CD14-positive monocyte (primary cell): Measurements from ENCODE around the gene IGSF9B. TPM values are rescaled to one million over a fixed set of nuclear protein-coding genes. Genes with fewer than 3 reads are reported as not detected.

ENCODE experiments used
- DNase-seq, 3 donors: peaks; one replicate each; pipeline ENCODE4 v3.0.0-alpha.2; 2011 to 2022
- H2AFZ ChIP-seq: 2 replicates; pipeline ENCODE4 v1.6.0; 2012; ENCODE audit warnings: mild to moderate bottlenecking, low read depth, low read length, inconsistent platforms; ENCODE audit not compliant: insufficient read depth, poor library complexity, severe bottlenecking
- H3K27ac ChIP-seq, 2 donors: 1 replicate in 1 of 2; 2 replicates in 1 of 2; pipeline ENCODE4 v1.5.1; 2012 to 2013; ENCODE audit warnings: low read length in 2 of 2, control low read depth in 1 of 2, inconsistent platforms in 1 of 2, low read depth in 1 of 2, mild to moderate bottlenecking in 1 of 2
- H3K27me3 ChIP-seq, 2 donors: one replicate each; pipeline versions ENCODE4 v1.6.0 to v1.6.1; 2011 to 2013; ENCODE audit warnings: low read length in 2 of 2; ENCODE audit not compliant: control insufficient read depth in 2 of 2, insufficient read depth in 2 of 2
- H3K36me3 ChIP-seq, 2 donors: replicated peaks in 1 of 2; 1 replicate in 1 of 2; 2 replicates in 1 of 2; pipeline versions ENCODE4 v1.5.1 to v1.6.1; 2012 to 2013; ENCODE audit warnings: low read length in 2 of 2, control low read depth in 1 of 2, inconsistent platforms in 1 of 2, mild to moderate bottlenecking in 1 of 2; ENCODE audit not compliant: insufficient read depth in 2 of 2, control insufficient read depth in 1 of 2
- H3K4me1 ChIP-seq, 2 donors: 1 replicate in 1 of 2; 2 replicates in 1 of 2; pipeline versions ENCODE4 v1.5.1 to v1.6.1; 2012 to 2013; ENCODE audit warnings: low read length in 2 of 2, control low read depth in 1 of 2, inconsistent platforms in 1 of 2, mild to moderate bottlenecking in 1 of 2, moderate library complexity in 1 of 2; ENCODE audit not compliant: insufficient read depth in 2 of 2, control insufficient read depth in 1 of 2
- H3K4me2 ChIP-seq: replicated peaks from 2 replicates; pipeline ENCODE3; 2012; ENCODE audit warnings: low read length, moderate library complexity, mild to moderate bottlenecking; ENCODE audit not compliant: poor library complexity, severe bottlenecking; ENCODE audit errors: extremely low read depth
- H3K4me3 ChIP-seq, 3 experiments: fragments of 200-600 bp in 1 of 3; sonication (generic) in 1 of 3; replicated peaks in 1 of 3; 1 replicate in 2 of 3; 2 replicates in 1 of 3; pipeline ENCODE4 v1.5.1; 2011 to 2013; ENCODE audit warnings: low read length in 3 of 3, mild to moderate bottlenecking in 3 of 3, control low read depth in 2 of 3, low read depth in 2 of 3, inconsistent platforms in 1 of 3, moderate library complexity in 1 of 3
- H3K79me2 ChIP-seq: 2 replicates; pipeline ENCODE4 v1.6.0; 2012; ENCODE audit warnings: mild to moderate bottlenecking, control low read depth, inconsistent platforms, low read length, moderate library complexity; ENCODE audit not compliant: insufficient read depth
- H3K9ac ChIP-seq: 2 replicates; pipeline ENCODE4 v1.6.0; 2017; ENCODE audit warnings: low read length, mild to moderate bottlenecking; ENCODE audit not compliant: insufficient read depth, poor library complexity, severe bottlenecking
- H3K9me3 ChIP-seq, 2 donors: replicated peaks in 1 of 2; 1 replicate in 1 of 2; 2 replicates in 1 of 2; pipeline versions ENCODE4 v1.5.1 to v1.6.1; 2012 to 2013; ENCODE audit warnings: low read length in 2 of 2, control low read depth in 1 of 2; ENCODE audit not compliant: control insufficient read depth in 1 of 2, insufficient read depth in 1 of 2
- H4K20me1 ChIP-seq: 2 replicates; pipeline ENCODE4 v1.6.0; 2012; ENCODE audit warnings: mild to moderate bottlenecking, low read length, control low read depth, moderate library complexity; ENCODE audit not compliant: insufficient read depth
- H3K27ac Mint-ChIP-seq, 7 donors: one replicate each; pipeline ENCODE4 v1.8.0; 2020; ENCODE audit warnings: mild to moderate bottlenecking in 7 of 7, mixed read lengths in 7 of 7, moderate library complexity in 6 of 7, inconsistent platforms in 2 of 7
- H3K27me3 Mint-ChIP-seq, 3 donors: one replicate each; pipeline ENCODE4 v1.8.0; 2021 to 2022; ENCODE audit warnings: low read depth in 3 of 3, mild to moderate bottlenecking in 3 of 3, mixed read lengths in 3 of 3, moderate library complexity in 3 of 3, inconsistent platforms in 1 of 3
- H3K36me3 Mint-ChIP-seq, 2 donors: one replicate each; pipeline ENCODE4 v1.8.0; 2020; ENCODE audit warnings: mixed read lengths in 2 of 2, inconsistent platforms in 1 of 2, mild to moderate bottlenecking in 1 of 2
- H3K4me1 Mint-ChIP-seq: one replicate; pipeline ENCODE4 v1.8.0; 2020; ENCODE audit warnings: mild to moderate bottlenecking, mixed read lengths
- H3K4me3 Mint-ChIP-seq, 2 donors: one replicate each; pipeline ENCODE4 v1.8.0; 2020; ENCODE audit warnings: mild to moderate bottlenecking in 2 of 2, mixed read lengths in 2 of 2, moderate library complexity in 1 of 2
- H3K9me3 Mint-ChIP-seq, 7 donors: one replicate each; pipeline ENCODE4 v1.8.0; 2020 to 2022; ENCODE audit warnings: mixed read lengths in 7 of 7, mild to moderate bottlenecking in 6 of 7, moderate library complexity in 6 of 7, inconsistent platforms in 2 of 7
- WGBS: methylation state at CpG from one replicate; pipeline ENCODE4 v1.1.5; 2013; ENCODE audit warnings: missing lambda C conversion rate; ENCODE audit not compliant: insufficient coverage; 5-methylcytosine and 5-hydroxymethylcytosine counted together
- intact Hi-C, 2 donors: fragments of 100-400 bp; cut with micrococcal nuclease; formaldehyde crosslinking; loops; one replicate each; pipeline versions ENCODE4 v1.15.0 to v1.15.1; 2023
- polyA plus RNA-seq, 3 donors: library from polyadenylated mRNA; depleted of rRNA in 1 of 3; unstranded in 2 of 3; stranded (reverse) in 1 of 3; fragments of 300-500 nt in 2 of 3; fragments of >200 nt in 1 of 3; fragmentation: Illumina TruSeq in 2 of 3; gene quantifications; 1 replicate in 2 of 3; 2 replicates in 1 of 3; pipeline ENCODE4 v1.2.3, GENCODE V29; 2012 to 2021
- TF ChIP-seq, protein P1 (sequence below): fragments of 200-600 bp; IDR thresholded peaks from one replicate; pipeline ENCODE4 v1.8.0; 2022; ENCODE audit warnings: antibody characterized with exemption, mild to moderate bottlenecking

IGSF9B gene
- polyA plus RNA-seq, 3 donors, result not detected

- Mint-ChIP-seq H3K4me1 (no peaks in the 10 kb centered on the region), H3K27me3 (peaks cover 1 to 4% (median 2%) of the 10 kb centered on the region in 3 donors), H3K4me3 (no peak overlapping the region), H3K36me3 (no peaks in the 10 kb centered on the region), H3K9me3 (peaks cover 2 to 12% (median 6%) of the 10 kb centered on the region in 7 donors), H3K27ac (no peak overlapping the region)
- H3K4me2 ChIP-seq, result no peak overlapping the region
- H4K20me1 ChIP-seq, result no peaks in the 10 kb centered on the region
- WGBS, result 96% methylated on average over 26 of the region's 26 CpGs
- no peak overlapping the region for H3K27ac ChIP-seq
- H3K27me3 ChIP-seq, result no peaks in the 10 kb centered on the region
- intact Hi-C loops, result no loop called here
- H3K79me2 ChIP-seq, result no peaks in the 10 kb centered on the region
- no peak overlapping the region for H3K4me3 ChIP-seq
- no peak overlapping the region for H2AFZ ChIP-seq
- H3K36me3 ChIP-seq, result no peaks in the 10 kb centered on the region
- H3K9me3 ChIP-seq, result peaks cover 0 to 16% of the 10 kb centered on the region in 2 donors
- no peak for DNase-seq
- H3K4me1 ChIP-seq, result no peaks in the 10 kb centered on the region
- TF ChIP-seq, protein P1, sequence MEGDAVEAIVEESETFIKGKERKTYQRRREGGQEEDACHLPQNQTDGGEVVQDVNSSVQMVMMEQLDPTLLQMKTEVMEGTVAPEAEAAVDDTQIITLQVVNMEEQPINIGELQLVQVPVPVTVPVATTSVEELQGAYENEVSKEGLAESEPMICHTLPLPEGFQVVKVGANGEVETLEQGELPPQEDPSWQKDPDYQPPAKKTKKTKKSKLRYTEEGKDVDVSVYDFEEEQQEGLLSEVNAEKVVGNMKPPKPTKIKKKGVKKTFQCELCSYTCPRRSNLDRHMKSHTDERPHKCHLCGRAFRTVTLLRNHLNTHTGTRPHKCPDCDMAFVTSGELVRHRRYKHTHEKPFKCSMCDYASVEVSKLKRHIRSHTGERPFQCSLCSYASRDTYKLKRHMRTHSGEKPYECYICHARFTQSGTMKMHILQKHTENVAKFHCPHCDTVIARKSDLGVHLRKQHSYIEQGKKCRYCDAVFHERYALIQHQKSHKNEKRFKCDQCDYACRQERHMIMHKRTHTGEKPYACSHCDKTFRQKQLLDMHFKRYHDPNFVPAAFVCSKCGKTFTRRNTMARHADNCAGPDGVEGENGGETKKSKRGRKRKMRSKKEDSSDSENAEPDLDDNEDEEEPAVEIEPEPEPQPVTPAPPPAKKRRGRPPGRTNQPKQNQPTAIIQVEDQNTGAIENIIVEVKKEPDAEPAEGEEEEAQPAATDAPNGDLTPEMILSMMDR, result no peak
- H3K9ac ChIP-seq, result no peak overlapping the region
These were observed 92.0 kb downstream of the IGSF9B start for GRCh38 chr11:133864756-133865155.

- no peaks in the 10 kb centered on the region for H3K36me3 Mint-ChIP-seq
- H3K27me3 Mint-ChIP-seq, result peaks cover under 1 to 10% (median 3%) of the 10 kb centered on the region in 3 donors
- H3K4me1 Mint-ChIP-seq, result no peaks in the 10 kb centered on the region
- no peak overlapping the region for H3K4me2 ChIP-seq
- no peak overlapping the region for H2AFZ ChIP-seq
- H3K36me3 ChIP-seq, result no peaks in the 10 kb centered on the region
- H3K4me1 ChIP-seq, result no peaks in the 10 kb centered on the region
- intact Hi-C loops, result no loop called here
- H3K9me3 Mint-ChIP-seq, result peaks cover under 1 to 9% (median 3%) of the 10 kb centered on the region in 7 donors
- H3K27ac ChIP-seq, result no peak overlapping the region
- H4K20me1 ChIP-seq, result no peaks in the 10 kb centered on the region
- no peak overlapping the region for H3K4me3 ChIP-seq
- TF ChIP-seq, protein P1, result no peak
- H3K4me3 Mint-ChIP-seq, result no peak overlapping the region
- no peak overlapping the region for H3K27ac Mint-ChIP-seq
- WGBS, result 87% methylated on average over 5 of the region's 6 CpGs
- peaks cover 0 to 10% of the 10 kb centered on the region in 2 donors for H3K9me3 ChIP-seq
- no peak overlapping the region for H3K9ac ChIP-seq
- no peaks in the 10 kb centered on the region for H3K27me3 ChIP-seq
- DNase-seq, result no peak
- no peaks in the 10 kb centered on the region for H3K79me2 ChIP-seq
These were observed 96.6 kb downstream of the IGSF9B start for GRCh38 chr11:133860151-133860550.

Other genes starting within 250 kb of the IGSF9B start
- gene SPATA19, start 111.5 kb downstream of the IGSF9B start, polyA plus RNA-seq, result not detected
- under 1 TPM; 0.03 to 0.25 (median 0.12) TPM for gene JAM3, start 112.1 kb upstream of the IGSF9B start, polyA plus RNA-seq